ENCODE measurements around the gene NEMF. TPM values are rescaled to one million over a fixed set of nuclear protein-coding genes. Genes with fewer than 3 reads are reported as not detected.
"Not testable (repeated sequence)": the region's sequence is repeated elsewhere in the genome, so short reads cannot be mapped to it uniquely, and the experiment has no call there.

Gene NEMF
- total RNA-seq, 3 donors from 2014 or later = 86.9 to 132 (median 125) TPM

- Histone ChIP-seq H3K9me3 (no peaks in the 10 kb centered on the region), H3K4me3 (no peak overlapping the region), H3K4me1 (no peaks in the 10 kb centered on the region), H3K27ac (no peak overlapping the region), H3K27me3 (no peaks in the 10 kb centered on the region), H3K36me3 (no peaks in the 10 kb centered on the region)
- TF ChIP-seq POLR2A (IDR thresholded peaks at IDR 0.05) = no peak
- TF ChIP-seq POLR2AphosphoS5 (IDR thresholded peaks at IDR 0.05) = no peak
- no peak for TF ChIP-seq CTCF (IDR thresholded peaks at IDR 0.05)
- intact Hi-C loops (cut with DNase I; ENCODE audit: low total_unique reads) = no loop called here
- DNase-seq (ENCODE audit: low spot score in 2 of 2) = no peak
Observed at GRCh38 chr14:49754570-49755097, 98.0 kb downstream of the NEMF start.

- H3K4me3 ChIP-seq; H3K27ac ChIP-seq; H3K4me1 ChIP-seq; H3K36me3 ChIP-seq; DNase-seq (ENCODE audit: low spot score in 2 of 2); H3K27me3 ChIP-seq; H3K9me3 ChIP-seq; intact Hi-C loops (cut with DNase I; ENCODE audit: low total_unique reads): not testable (repeated sequence)
Observed at GRCh38 chr14:49746476-49746875, 106.1 kb downstream of the NEMF start.

DNA sequence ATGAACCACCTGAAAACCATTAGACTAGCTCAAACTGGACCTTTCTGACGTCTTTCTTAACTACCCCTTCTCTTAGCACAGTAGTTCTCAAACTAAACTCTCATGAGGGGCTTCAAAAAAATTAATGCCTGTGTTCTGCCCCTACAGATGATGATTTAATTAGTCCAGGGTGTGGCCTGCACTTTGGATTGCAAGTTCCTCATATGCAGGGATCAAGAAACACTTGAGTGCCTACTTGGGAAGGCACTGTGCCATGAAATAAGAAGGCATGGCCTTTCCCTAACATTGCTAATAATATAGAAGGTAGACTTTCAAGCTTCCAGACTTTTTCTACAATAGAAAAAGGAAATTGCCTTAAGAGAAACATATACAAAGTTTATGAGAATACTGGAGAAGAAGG, 107.4 kb downstream of the NEMF start:
- no peak overlapping the region for H3K4me3 ChIP-seq
- no peaks in the 10 kb centered on the region for H3K4me1 ChIP-seq
- H3K27ac ChIP-seq = no peak overlapping the region
- no peaks in the 10 kb centered on the region for H3K9me3 ChIP-seq
- H3K36me3 ChIP-seq = no peaks in the 10 kb centered on the region
- TF ChIP-seq POLR2A (IDR thresholded peaks at IDR 0.05) = no peak
- intact Hi-C loops (cut with DNase I; ENCODE audit: low total_unique reads) = no loop called here
- no peak for DNase-seq (ENCODE audit: low spot score in 2 of 2)
- H3K27me3 ChIP-seq = no peaks in the 10 kb centered on the region

DNA sequence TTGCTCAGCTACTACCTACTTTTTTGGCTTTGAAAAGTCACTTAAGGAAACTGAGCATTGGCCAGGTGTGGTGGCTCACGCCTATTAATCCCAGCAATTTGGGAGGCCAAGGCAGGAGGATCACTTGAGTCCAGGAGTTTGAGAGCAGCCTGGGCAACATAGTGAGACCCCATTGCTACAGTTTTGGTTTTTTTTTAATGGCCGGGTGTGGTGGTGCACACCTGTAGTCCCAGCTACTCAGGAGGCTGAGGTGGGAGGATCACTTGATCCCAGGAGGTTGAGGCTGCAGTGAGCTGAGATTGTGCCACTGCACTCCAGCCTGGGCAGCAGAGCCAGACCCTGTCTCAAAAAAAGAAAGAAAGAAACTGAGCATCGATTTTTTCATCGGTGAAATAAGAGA, 116.9 kb downstream of the NEMF start:
- H3K36me3 ChIP-seq; DNase-seq (ENCODE audit: low spot score in 2 of 2); intact Hi-C loops (cut with DNase I; ENCODE audit: low total_unique reads); H3K4me3 ChIP-seq; H3K9me3 ChIP-seq; H3K27me3 ChIP-seq; H3K27ac ChIP-seq; H3K4me1 ChIP-seq: not testable (repeated sequence)

- no peaks in the 10 kb centered on the region for H3K4me1 ChIP-seq
- no peak overlapping the region for H3K4me3 ChIP-seq
- H3K27me3 ChIP-seq = no peaks in the 10 kb centered on the region
- intact Hi-C loops (cut with DNase I; ENCODE audit: low total_unique reads) = no loop called here
- H3K36me3 ChIP-seq = no peaks in the 10 kb centered on the region
- no peaks in the 10 kb centered on the region for H3K9me3 ChIP-seq
- no peak for TF ChIP-seq POLR2A (IDR thresholded peaks at IDR 0.05)
- no peak for TF ChIP-seq POLR2AphosphoS5 (IDR thresholded peaks at IDR 0.05)
- no peak for TF ChIP-seq CTCF (IDR thresholded peaks at IDR 0.05)
- no peak overlapping the region for H3K27ac ChIP-seq
- DNase-seq (ENCODE audit: low spot score in 2 of 2) = no peak
Observed at GRCh38 chr14:49733836-49734235, 118.8 kb downstream of the NEMF start.

DNA sequence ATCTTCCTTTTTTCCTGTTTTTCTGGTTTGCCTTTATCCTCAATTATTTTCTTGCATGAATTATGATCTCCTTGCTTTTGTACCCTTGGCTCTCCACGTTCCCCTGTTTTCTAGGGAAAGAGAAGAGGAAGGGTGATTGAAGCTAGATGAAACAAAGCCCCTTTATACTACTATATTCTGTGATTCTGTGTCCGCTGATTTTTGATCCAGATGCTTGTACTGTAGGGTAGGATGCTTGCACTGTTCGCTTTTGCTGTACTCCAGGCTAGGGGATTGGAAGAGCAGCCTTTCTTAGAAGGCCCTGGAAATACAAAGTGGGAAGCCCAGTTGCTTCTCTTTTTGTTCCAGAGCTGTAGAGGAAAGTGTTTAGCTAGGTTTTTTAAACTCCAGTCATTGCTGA, 119.7 kb downstream of the NEMF start:
- H3K4me3 ChIP-seq = no peak overlapping the region
- DNase-seq (ENCODE audit: low spot score in 2 of 2) = no peak
- no peaks in the 10 kb centered on the region for H3K27me3 ChIP-seq
- no peaks in the 10 kb centered on the region for H3K36me3 ChIP-seq
- no peak for TF ChIP-seq POLR2AphosphoS5 (IDR thresholded peaks at IDR 0.05)
- no peak for TF ChIP-seq POLR2A (IDR thresholded peaks at IDR 0.05)
- TF ChIP-seq CTCF (IDR thresholded peaks at IDR 0.05) = no peak
- H3K4me1 ChIP-seq = no peaks in the 10 kb centered on the region
- intact Hi-C loops (cut with DNase I; ENCODE audit: low total_unique reads) = no loop called here
- no peak overlapping the region for H3K27ac ChIP-seq
- H3K9me3 ChIP-seq = no peaks in the 10 kb centered on the region

Other genes with a start within 250 kb of the NEMF start
- gene RPL36AL, start 232.2 kb downstream of the NEMF start, total RNA-seq = 100 to 1,000 TPM; 161 to 303 (median 269) TPM
- 10 to 100 TPM; 21.6 to 24.9 (median 22.1) TPM for gene MGAT2, start 232.0 kb downstream of the NEMF start, total RNA-seq
- 10 to 100 TPM in 2 of 3 donors, 1 to 10 TPM in 1; 7.2 to 15.8 (median 12.1) TPM for gene DNAAF2, start 217.5 kb downstream of the NEMF start, total RNA-seq
- gene POLE2, start 164.6 kb downstream of the NEMF start, total RNA-seq = 1 to 10 TPM; 1.6 to 9.8 (median 5.6) TPM
- 10 to 100 TPM in 2 of 3 donors, 1 to 10 TPM in 1; 7.8 to 13.5 (median 11.8) TPM for gene KLHDC1, start 159.7 kb downstream of the NEMF start, total RNA-seq
- gene KLHDC2, start 84.6 kb downstream of the NEMF start, total RNA-seq = 100 to 1,000 TPM in 1 of 3 donors, 10 to 100 TPM in 2; 74.4 to 107 (median 88.5) TPM
- gene ARF6, start 40.3 kb upstream of the NEMF start, total RNA-seq = 10 to 100 TPM; 39.2 to 63.8 (median 44.2) TPM